Measurements from ENCODE around the gene TSPAN32.

TSPAN32 gene

GRCh38 chr11:2289350-2289749 lies 12.5 kb upstream of the TSPAN32 start:
- no peak for DNase-seq

GRCh38 chr11:2289859-2290258 lies 12.0 kb upstream of the TSPAN32 start:
- no peak for DNase-seq

GRCh38 chr11:2290351-2290841 lies 11.4 kb upstream of the TSPAN32 start:
- no peak for DNase-seq

GRCh38 chr11:2293531-2293971 lies 8.3 kb upstream of the TSPAN32 start:
- DNase-seq = no peak

- no peak for DNase-seq
Measured at GRCh38 chr11:2293984-2294925, 7.6 kb upstream of the TSPAN32 start.

- DNase-seq = no peak
Measured at GRCh38 chr11:2294926-2295290, 6.9 kb upstream of the TSPAN32 start.

- no peak for DNase-seq
Measured at GRCh38 chr11:2295971-2296912, 5.6 kb upstream of the TSPAN32 start.

- no peak for DNase-seq
Measured at GRCh38 chr11:2296913-2297622, 4.7 kb upstream of the TSPAN32 start.

GRCh38 chr11:2297623-2298030 lies 4.2 kb upstream of the TSPAN32 start:
- no peak for DNase-seq

- no peak for DNase-seq
Measured at GRCh38 chr11:2298131-2298794, 3.5 kb upstream of the TSPAN32 start.

- DNase-seq = peak; percentile 44
Measured at GRCh38 chr11:2298795-2299761, 2.7 kb upstream of the TSPAN32 start.

- DNase-seq = no peak
Measured at GRCh38 chr11:2299773-2300172, 2.0 kb upstream of the TSPAN32 start.

- no peak for DNase-seq
Measured at GRCh38 chr11:2300290-2300935, 1.4 kb upstream of the TSPAN32 start.

- no peak for DNase-seq
Measured at GRCh38 chr11:2300936-2301630, 730 bp upstream of the TSPAN32 start.

- DNase-seq = no peak
Measured at GRCh38 chr11:2302306-2302895, 588 bp downstream of the TSPAN32 start.

GRCh38 chr11:2302896-2303626 lies 1.2 kb downstream of the TSPAN32 start:
- DNase-seq = no peak

GRCh38 chr11:2303627-2304505 lies 2.1 kb downstream of the TSPAN32 start:
- no peak for DNase-seq

All from effector CD8-positive, alpha-beta T cell (primary cell).